GM18499 (cell line): ENCODE measurements around the gene EYA3.

ENCODE experiments used
- ATAC-seq: cut with Tn5 transposase; IDR thresholded peaks from one replicate; pipeline ENCODE4 v1.9.1; 2021; ENCODE audit warnings: moderate number of reproducible peaks; ENCODE audit not compliant: insufficient read depth, unreplicated experiment

The EYA3 gene, protein sequence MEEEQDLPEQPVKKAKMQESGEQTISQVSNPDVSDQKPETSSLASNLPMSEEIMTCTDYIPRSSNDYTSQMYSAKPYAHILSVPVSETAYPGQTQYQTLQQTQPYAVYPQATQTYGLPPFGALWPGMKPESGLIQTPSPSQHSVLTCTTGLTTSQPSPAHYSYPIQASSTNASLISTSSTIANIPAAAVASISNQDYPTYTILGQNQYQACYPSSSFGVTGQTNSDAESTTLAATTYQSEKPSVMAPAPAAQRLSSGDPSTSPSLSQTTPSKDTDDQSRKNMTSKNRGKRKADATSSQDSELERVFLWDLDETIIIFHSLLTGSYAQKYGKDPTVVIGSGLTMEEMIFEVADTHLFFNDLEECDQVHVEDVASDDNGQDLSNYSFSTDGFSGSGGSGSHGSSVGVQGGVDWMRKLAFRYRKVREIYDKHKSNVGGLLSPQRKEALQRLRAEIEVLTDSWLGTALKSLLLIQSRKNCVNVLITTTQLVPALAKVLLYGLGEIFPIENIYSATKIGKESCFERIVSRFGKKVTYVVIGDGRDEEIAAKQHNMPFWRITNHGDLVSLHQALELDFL

DNA sequence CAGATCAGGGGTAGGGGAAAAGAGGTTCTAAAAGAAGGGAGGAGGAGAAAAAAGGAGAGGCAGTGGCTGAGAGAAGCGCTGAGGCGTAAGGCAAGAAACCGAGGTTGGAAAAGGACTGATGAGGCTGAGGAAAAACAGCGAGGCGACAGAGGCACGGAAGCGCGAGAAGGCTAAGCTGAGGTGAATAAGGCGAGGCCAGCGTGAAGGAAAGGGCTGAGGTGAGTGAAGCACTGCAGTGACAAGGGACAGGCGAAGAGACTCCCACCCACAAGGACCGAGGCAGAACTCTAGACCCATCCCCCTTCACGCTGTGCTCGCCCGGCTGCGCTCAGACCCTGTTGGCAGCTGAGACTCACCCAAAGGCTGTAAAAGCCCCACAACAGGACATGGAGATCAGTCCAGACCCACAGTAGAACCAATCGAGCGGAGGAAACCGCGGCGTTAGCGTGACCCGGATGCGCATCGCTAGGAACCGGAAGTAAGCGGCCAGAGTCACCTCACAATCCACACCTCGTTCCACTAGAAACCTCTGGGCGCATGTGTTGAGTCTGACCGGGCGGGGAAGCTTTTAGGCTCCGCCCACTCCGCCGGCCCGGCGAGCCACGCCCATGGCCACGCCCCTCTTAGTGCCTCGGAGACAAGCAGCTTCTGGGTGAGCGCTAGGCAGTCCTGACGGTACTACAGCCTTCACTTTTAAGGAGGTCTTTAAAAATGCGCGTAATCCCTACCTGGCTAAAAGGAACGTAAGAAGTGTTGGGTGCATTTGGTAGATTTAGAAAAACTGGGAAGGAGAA lies at the start of gene EYA3:
Gene EYA3 (minus strand): TSS at position 443 of the 794 bp plus-strand sequence. CDS start 30,584 bp downstream, outside the sequence.
- peak; percentile 58 for ATAC-seq

DNA sequence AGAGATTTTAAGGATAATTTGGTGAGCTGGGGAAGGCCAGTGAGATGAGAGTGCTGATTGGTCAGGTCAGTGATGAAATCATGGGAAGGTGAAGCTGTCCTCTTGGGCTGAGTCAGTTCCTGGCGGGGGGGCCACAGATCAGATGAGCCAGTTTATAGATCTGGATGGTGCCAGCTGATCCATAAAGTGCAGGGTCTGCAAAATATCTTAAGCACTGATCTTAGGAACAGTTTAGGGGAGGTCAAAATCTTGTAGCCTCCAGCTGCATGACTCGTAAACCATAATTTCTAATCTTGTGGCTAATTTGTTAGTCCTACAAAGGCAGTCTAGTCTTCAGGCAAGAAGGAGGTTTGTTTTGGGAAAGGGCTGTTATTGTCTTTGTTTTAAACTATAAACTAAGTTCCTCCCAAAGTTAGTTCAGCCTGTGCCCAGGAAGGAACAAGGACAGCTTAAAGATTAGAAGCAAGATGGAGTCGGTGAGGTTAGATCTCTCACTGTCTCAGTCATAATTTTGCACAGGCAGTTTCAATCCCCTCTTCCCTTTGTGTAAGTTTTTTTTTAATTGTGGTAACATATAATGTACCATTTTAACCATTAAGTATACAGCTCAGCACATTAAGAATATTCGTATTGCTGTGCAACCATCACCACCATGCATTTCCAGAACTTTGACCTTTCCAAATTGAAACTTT lies 48.7 kb upstream of the EYA3 start:
- ATAC-seq: no peak

DNA sequence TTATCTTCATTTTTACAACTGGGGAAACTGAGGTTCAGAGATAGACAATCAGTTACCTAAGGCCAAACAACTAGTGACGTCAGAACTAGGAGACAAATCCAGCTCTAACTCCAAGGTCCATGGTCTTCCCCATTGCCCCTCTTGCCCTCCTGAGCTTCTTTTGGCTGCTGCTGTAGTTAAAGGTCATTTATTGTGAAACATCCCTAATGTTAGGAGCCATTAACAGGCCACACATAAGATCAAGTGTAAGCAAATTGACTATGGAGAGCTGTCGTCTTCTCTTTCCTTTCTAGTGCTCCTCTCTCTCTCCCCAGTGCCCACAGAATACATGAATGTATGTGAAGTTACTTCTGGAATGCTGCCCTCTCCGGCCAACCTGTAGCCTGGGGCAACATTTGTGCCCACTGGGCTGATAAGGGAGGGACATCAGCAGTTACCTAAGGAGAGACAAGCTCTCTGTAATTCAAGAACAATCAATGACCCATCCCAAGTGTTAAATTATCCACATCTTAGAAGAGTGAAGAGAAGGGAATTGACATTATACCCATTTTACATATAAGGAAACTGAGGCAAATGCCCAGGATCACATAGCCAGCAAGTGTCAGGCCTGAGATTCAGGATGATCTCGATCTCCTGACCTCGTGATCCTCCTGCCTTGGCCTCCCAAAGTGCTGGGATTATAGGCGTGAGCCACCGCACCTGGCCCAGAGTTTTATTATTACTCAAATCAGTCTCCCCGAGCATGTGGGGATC lies 47.9 kb upstream of the EYA3 start:
- no peak for ATAC-seq

DNA sequence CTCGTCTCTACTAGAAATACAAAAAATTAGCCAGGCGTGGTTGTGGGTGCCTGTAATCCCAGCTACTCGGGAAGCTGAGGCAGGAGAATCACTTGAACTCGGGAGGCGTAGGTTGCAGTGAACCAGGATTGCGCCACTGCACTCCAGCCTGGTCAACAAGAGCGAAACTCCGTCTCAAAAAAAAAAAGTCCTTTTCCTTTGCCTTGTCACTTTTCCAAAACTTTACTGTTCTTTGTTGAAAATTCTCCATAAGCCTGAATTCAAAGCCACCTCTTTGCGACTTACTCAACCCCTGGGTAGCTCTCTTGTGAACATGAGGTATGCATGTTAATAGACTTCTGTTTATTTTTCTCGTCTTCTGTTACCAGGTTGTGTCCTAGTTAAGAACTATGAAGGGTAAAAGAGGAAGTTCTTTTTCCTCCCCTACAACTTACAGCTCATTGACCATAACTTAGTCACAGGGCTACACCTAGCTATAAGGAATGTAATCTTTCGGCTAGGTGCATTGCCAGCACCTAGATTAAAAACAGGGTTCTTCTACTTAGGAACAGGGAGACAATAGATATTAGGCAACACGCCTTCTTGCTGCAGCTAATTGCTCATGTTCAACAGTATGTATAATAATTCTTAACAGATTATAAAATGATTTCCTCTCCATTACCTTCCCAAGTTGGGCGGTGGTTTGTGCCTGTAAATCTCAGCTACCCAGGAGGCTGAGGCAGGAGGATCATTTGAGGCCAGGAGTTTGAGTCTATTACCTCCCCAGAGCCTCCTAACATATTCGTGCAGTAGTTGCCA lies 47.2 kb upstream of the EYA3 start:
- no peak for ATAC-seq

DNA sequence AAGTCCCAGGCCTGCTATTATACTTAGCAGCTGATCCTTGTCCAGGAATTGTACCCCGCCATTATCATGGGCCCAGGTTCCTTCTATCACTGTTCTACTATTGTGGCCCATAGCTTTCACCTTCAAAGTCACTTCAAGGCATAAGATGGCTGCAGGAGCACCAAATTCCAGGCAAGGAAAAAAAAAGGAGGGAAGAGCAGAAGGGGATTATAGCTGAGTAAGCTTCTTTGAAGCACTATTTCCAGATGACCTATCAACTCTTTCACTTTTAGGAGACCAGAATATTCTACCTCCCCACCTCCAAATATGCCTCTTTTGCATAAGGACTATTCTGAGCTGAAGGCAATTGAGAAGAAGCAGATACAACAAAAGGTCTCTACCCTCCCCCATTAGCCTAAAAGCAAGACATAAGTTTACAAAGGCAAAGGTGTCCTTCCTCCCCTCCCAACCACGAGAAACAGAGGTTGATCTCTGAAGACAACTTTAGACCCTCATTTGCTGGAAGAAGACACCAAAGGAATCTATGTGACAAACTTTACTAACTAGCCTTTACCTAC lies 46.3 kb upstream of the EYA3 start:
- no peak for ATAC-seq

DNA sequence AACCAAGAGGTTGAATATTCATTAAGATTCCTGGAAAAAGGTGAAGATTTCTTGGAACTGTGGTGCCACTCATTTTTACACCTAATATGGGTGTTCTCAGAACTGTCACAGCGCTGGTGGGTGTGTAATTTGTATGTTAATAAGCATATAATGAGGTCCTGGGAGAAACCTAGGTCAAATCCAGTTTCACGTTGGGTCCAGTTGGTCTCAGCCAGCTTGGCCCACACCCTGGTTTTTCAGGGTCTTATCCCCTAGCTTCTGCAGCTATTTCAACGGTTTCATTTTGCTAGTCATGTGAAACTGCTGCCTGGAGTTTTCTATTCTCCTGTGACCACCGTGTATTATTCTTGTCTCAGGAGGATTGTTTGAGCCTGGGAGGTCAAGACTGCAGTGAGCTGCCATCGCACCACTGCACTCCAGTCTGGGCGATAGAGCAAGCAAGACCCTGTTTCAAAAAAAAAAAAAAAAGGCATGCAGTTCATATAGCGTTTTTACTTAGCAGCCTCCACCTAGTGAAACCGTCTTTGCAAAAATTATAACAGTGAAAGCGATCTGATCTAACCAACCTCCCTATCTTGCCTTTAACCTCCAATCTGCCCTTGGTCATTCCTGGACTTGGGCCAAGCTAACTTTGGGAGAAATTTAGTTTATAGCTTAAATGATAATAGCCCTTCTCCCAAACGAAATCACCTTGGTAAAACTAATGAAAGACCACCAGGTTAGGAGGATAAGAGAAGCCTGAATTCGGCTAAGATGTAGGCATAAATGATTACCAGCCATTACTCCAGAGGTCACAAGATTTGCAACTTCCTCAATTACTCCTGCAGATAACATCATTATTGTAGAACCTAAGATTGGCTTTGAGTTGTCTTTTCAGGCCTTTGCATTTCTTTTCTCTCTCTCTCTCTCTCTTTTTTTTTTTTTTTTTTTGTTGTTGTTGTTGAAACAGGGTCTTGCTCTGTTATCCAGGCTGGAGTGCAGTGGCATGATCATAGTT lies 44.1 kb upstream of the EYA3 start:
- ATAC-seq: no peak

DNA sequence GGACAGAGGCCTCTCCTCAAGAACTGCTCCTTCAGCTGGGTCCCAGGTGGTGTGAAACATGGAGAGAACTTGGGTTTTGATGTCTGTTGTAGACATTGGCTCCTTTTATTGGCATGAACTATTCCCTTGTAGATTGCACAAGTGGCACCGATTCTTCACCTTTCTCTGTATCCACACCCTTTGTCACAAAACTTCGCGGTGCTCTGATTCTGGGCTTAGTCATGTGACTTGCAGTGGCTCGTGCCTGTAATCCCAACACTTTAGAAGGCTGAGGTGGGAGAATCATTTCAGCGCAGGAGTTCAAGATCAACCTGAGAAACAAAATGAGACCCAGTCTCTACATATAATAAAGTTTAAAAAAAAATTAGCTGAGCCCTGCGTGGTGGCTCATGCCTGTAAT lies 42.5 kb upstream of the EYA3 start:
- ATAC-seq: no peak

DNA sequence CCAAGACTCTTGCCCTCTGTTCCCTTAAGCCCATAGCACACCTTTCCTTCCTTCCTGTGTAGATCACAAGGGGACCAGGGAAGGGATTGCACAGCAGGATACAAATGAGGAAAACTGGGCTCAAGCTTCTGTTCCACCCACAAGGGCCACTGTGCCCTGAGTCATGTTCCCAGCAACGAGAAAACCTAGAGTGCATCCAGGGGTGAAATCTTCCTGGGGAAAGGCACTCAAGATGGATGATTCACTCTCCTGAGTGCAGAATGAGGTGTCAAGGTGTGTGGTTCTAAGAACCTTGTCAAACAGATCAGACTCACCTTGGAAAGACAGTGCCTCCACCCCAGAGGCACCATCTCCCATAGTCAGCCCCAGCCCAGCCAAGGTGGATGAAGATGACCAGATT lies 40.7 kb upstream of the EYA3 start:
- no peak for ATAC-seq

DNA sequence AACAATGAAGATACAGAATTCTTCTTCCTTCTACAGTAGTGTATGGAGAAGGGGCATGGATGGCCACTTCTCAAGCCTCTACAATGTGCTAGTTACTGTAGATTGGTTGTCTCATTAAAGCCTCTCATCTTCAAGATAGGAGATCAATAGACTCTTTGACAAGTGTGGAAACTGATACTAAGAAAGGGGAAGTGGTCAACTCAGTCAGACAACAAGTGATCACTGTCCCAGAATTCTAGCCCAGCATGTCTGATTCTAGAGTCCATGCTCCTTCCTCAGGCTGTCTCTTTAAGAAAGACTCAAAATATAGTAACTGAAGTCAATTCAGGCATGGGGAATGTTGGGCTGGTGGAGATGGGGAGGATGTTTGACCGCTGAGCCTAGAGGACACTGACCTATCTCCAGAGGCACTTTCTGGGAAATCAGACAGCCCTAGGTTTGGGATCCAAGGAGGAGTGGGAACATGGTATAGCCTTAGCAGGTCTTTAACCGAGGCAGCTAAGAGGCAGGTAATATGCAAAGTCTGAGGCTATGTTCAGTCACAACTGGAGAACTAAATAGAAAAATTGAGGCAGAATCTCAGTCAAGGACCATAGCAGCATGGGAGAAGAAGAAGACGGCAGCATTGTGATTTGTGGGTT lies 39.3 kb upstream of the EYA3 start:
- no peak for ATAC-seq

DNA sequence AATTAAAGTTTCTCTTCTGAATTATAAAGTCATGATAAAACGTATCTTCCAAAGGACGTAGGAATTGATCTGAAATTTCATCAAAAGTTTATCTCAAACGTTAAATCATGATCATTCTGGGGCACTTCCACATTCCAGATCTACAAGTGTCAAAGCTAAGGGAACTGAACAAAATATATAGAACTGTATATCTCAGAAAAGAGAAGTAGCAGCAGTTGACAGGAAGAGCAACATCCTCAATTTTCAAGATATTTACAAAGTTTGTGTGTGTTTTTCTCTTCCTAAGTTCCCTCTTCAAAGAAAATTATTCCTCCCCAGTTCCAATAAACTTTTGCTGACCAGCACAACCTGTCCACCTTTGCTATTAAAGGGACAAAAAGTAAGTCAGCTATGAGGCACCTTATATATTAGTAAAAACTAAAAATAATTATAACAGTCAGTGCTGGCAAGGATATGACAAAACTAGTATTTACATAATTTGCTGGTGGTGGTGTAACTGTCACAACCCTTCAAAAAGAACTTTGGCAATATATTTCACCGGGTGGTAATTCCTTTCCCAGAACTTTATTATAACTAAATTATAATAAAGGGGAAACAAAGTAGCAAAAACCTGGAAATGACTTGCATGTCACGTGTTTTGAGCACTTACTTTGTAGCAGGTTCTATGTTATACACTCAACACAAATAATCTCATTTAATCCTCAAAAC lies 38.5 kb upstream of the EYA3 start:
- ATAC-seq: no peak

DNA sequence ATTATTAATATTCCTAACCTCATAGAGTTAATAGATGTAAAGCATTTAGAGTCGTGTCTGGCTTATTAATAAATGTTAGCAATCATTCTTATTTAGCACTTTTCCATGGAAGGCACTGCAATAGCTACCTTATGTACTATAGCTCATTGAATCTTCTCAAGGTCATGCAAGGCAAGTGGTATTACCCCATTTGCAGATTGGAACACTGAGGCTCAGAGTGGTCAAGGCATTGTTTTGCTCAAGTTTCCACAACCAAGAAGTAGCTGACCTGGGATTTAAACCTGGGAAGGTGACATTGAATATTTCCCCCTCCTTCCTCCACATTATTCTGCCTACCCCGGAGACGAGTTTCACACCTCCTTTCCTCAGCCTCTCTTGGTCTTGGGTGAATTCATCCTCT lies 37.8 kb upstream of the EYA3 start:
- no peak for ATAC-seq

DNA sequence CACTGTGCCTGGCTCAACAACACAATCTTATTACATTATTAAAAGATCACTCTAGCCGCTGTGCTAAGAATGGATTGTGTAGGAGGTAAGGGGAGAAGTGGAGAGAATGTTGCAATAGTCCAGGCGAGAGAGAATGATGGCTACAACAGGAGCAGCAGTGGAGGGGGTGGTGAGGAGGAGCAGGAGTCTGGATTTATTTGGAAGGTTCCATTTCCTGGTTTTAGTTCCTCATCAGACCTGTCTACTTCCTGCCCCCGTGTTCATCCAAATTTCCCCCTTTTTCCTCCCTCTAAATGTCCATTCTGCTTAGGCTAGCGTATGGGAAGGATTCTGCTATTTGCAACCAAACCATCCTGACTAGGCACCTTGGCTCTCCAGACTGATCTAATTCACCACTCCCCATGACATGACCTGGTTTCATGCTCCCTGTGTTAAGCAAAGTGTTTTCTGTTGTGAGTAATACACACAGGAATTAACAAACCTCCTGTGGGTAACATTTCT lies 35.1 kb upstream of the EYA3 start:
- no peak for ATAC-seq

DNA sequence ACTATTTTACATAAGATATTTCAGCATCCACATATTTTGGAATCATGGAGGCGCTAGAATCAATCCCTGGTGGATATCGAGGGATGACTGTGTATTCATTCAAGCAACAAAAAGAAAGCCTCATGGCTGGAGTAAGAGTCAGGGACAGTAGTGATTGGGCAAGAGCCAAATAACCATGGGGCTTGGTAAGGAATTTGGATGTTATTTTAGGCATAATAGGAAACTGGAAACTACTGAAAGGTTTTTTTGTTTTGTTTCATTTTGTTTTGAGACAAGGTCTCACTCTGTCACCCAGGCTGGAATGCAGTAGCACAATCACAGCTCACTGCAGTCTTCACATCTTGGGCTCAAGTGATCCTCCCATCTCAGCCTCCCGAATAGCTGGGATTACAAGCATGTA lies 33.8 kb upstream of the EYA3 start:
- no peak for ATAC-seq

DNA sequence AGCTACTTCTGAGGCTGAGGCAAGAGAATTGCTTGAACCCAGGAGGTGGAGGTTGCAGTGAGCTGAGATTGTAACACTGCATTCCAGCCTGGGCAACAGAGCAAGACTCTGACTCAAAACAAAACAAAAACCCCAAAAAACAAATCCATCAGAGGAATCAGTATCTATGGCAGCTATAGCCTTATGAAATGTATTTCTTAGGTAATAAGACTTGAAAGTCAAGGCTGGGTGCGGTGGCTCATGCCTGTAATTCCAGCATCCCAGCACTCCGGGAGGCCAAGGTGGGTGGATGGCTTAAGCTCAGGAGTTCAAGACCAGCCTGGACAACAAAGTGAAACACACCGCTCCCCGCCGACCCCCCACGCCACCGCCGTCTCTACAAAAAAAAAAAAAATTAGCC lies 31.1 kb upstream of the EYA3 start:
- no peak for ATAC-seq

DNA sequence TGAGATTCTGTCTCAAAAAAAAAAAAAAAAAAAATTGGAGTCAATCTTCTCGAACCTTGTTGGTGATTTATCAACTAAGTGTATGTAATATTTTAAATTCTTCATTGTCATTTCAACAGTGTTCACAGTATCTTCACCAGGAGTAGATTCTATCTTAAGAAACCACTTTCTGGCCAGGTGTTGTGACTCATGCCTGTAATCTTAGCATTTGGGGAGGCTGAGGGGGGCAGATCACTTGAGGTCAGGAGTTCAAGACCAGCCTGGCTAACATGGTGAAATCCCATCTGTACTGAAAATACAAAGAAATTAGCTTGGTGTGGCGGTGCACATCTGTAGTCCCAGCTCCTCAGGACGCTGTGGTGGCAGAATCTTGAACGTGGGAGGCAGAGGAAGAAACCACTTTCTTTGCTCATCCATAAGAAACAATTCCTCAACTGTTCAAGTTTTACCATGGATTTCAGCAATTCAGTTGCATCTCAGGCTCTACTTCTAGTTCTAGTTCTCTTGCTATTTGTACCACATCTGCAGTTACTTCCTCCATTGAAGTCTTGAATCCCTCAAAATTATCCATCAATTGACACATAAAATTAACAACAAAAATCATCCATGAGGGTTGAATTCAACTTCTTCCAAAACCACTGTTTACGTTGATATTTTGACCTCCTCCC lies 30.4 kb upstream of the EYA3 start:
- ATAC-seq: no peak

DNA sequence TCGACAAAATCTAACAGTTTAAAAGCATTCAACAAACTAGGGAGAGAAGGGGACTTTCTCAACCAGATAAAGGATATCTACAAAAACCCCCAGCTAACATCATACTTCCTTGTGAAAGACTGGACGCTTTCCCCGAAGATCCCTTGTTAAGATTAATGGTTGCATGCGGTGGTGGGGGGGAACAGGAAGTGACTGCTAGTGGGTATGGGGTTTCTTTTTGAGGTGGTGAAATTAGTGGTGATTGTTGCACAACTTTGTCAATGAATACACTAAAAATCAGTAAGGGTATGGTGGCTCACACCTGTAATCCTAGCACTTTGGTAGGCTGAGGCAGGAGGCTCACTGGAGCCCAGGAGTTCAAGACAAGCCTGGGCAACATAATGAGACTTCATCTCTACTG lies 26.9 kb upstream of the EYA3 start:
- ATAC-seq: no peak
